PFSK-1 (cell line): ENCODE data around the gene ENTPD2.

Experiments
- POLR2AphosphoS5 ChIP-seq: IDR thresholded peaks from 2 replicates; pipeline ENCODE4 v1.6.1; 2012; ENCODE audit warnings: low read depth, mild to moderate bottlenecking, control low read depth, low read length, moderate library complexity
- SIN3A ChIP-seq: IDR thresholded peaks from 2 replicates; pipeline ENCODE4 v1.6.1; 2012; ENCODE audit warnings: mild to moderate bottlenecking, low read length, moderate library complexity, borderline replicate concordance; ENCODE audit not compliant: insufficient read depth
- TAF1 ChIP-seq: IDR thresholded peaks from 2 replicates; pipeline ENCODE4 v1.6.1; 2012; ENCODE audit warnings: low read length, control low read depth, borderline replicate concordance; ENCODE audit not compliant: insufficient read depth
- TF ChIP-seq, protein P1 (sequence below), 2 experiments: IDR thresholded peaks; 2 replicates each; pipeline versions ENCODE4 v1.6.1 to v1.8.0; 2011 to 2012; ENCODE audit warnings: low read depth in 2 of 2, low read length in 2 of 2, control low read depth in 1 of 2, inconsistent platforms in 1 of 2, mild to moderate bottlenecking in 1 of 2, moderate library complexity in 1 of 2; ENCODE audit not compliant: insufficient read depth in 1 of 2

DNA sequence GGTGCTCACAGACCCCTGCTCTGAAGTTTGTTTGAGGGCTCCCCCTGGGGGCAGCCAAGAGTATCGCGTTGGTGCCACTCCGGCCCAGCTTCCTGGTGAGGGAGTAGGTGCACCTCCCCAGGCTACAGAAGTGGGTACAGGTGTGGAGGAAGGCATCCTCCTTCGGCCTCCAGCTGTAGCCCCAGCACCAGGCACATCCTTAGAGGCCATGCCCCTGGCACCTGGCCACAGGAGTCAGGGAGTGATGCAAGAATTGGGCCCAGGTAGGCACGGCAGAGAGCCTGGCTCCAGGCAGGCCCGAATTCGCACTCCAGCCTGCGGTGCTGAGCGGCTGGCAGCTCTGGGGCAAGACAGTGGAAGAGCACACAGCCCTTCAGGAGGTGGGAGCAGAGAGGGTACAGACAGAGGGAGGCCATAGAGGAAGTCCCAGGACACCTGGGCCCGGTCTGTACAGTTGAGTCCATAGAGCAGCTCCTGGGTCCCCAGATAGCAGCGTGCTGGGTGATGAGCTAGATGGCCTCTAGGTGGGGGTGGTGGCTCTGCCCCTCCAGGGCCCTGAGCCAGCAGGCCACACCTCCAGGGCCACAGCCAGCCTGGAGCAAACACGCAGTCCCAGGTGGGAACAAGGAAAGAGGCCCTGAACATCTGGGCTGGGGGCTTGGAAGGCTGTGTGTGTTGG lies 14.1 kb upstream of the ENTPD2 start:
- TF ChIP-seq POLR2AphosphoS5: no peak
- no peak for TF ChIP-seq TAF1
- TF ChIP-seq SIN3A: no peak
- TF ChIP-seq, protein P1, sequence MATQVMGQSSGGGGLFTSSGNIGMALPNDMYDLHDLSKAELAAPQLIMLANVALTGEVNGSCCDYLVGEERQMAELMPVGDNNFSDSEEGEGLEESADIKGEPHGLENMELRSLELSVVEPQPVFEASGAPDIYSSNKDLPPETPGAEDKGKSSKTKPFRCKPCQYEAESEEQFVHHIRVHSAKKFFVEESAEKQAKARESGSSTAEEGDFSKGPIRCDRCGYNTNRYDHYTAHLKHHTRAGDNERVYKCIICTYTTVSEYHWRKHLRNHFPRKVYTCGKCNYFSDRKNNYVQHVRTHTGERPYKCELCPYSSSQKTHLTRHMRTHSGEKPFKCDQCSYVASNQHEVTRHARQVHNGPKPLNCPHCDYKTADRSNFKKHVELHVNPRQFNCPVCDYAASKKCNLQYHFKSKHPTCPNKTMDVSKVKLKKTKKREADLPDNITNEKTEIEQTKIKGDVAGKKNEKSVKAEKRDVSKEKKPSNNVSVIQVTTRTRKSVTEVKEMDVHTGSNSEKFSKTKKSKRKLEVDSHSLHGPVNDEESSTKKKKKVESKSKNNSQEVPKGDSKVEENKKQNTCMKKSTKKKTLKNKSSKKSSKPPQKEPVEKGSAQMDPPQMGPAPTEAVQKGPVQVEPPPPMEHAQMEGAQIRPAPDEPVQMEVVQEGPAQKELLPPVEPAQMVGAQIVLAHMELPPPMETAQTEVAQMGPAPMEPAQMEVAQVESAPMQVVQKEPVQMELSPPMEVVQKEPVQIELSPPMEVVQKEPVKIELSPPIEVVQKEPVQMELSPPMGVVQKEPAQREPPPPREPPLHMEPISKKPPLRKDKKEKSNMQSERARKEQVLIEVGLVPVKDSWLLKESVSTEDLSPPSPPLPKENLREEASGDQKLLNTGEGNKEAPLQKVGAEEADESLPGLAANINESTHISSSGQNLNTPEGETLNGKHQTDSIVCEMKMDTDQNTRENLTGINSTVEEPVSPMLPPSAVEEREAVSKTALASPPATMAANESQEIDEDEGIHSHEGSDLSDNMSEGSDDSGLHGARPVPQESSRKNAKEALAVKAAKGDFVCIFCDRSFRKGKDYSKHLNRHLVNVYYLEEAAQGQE (IDR thresholded peaks at IDR 0.05; ENCODE audit: insufficient read depth in 1 of 2, low read depth in 2 of 2, low read length in 2 of 2): peak; percentile 54 to 69; a peak in 3 of 4 replicates
